ENCODE measurements around the gene CCL19. TPM values are rescaled to one million over a fixed set of nuclear protein-coding genes. Genes with fewer than 3 reads are reported as not detected.

Gene CCL19
- total and polyA plus RNA-seq, 2 experiments from 2014 or later = not detected

- H3K4me3 ChIP-seq = peak overlapping the region; percentile 77
- peak overlapping the region; percentile 99 for H2AFZ ChIP-seq
- no peak overlapping the region for H3K27ac ChIP-seq (ENCODE audit: low read depth)
- Mint-ChIP-seq H3K4me1 (peaks cover 5% of the 10 kb centered on the region; the same call in 2 of the 3 replicates), H3K27ac (no peak overlapping the region), H3K4me3 (peak overlapping the region; percentile 65), H3K27me3 (ENCODE audit: insufficient read depth, low read depth, poor library complexity) (peaks cover 27% of the 10 kb centered on the region), H3K9me3 (peaks cover 6% of the 10 kb centered on the region; the same call in 2 of the 3 replicates), H3K36me3 (ENCODE audit: low read depth) (no peaks in the 10 kb centered on the region; the same call in 2 of the 3 replicates)
- peaks cover 35% of the 10 kb centered on the region for H3K27me3 ChIP-seq (ENCODE audit: insufficient read depth)
- H3K36me3 ChIP-seq (ENCODE audit: insufficient read depth) = no peaks in the 10 kb centered on the region
- H3K79me2 ChIP-seq (replicated peaks; ENCODE audit: insufficient read depth) = no peaks in the 10 kb centered on the region
- no peaks in the 10 kb centered on the region; the same call in 1 of the 2 replicates for H4K20me1 ChIP-seq (replicated peaks; ENCODE audit: insufficient read depth)
- H3K4me1 ChIP-seq (ENCODE audit: insufficient read depth) = peaks cover 4% of the 10 kb centered on the region; the same call in 1 of the 2 replicates
- no peaks in the 10 kb centered on the region for H3F3A ChIP-seq (replicated peaks; ENCODE audit: low read depth)
- peak overlapping the region; percentile 93 for H3K4me2 ChIP-seq
- peak; percentile 81 for DNase-seq (ENCODE audit: low spot score)
- ATAC-seq = peak; percentile 81
- TF ChIP-seq, protein P1, sequence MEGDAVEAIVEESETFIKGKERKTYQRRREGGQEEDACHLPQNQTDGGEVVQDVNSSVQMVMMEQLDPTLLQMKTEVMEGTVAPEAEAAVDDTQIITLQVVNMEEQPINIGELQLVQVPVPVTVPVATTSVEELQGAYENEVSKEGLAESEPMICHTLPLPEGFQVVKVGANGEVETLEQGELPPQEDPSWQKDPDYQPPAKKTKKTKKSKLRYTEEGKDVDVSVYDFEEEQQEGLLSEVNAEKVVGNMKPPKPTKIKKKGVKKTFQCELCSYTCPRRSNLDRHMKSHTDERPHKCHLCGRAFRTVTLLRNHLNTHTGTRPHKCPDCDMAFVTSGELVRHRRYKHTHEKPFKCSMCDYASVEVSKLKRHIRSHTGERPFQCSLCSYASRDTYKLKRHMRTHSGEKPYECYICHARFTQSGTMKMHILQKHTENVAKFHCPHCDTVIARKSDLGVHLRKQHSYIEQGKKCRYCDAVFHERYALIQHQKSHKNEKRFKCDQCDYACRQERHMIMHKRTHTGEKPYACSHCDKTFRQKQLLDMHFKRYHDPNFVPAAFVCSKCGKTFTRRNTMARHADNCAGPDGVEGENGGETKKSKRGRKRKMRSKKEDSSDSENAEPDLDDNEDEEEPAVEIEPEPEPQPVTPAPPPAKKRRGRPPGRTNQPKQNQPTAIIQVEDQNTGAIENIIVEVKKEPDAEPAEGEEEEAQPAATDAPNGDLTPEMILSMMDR (conservative IDR thresholded peaks at IDR 0.05; ENCODE audit: low read depth in 2 of 2) = peak; percentile 96
- no peak for TF ChIP-seq ETS1 (IDR thresholded peaks at IDR 0.05)
- no peaks in the 10 kb centered on the region for H3K9me2 ChIP-seq (ENCODE audit: insufficient read depth)
Observed at GRCh38 chr9:34701769-34702736, 11.0 kb upstream of the CCL19 start.

GRCh38 chr9:34701023-34701768 is 10.1 kb upstream of the CCL19 start:
- peaks cover 35% of the 10 kb centered on the region for H3K27me3 ChIP-seq (ENCODE audit: insufficient read depth)
- H3K79me2 ChIP-seq (replicated peaks; ENCODE audit: insufficient read depth) = no peaks in the 10 kb centered on the region
- peak overlapping the region; percentile 77 for H3K4me3 ChIP-seq
- H3K27ac ChIP-seq (ENCODE audit: low read depth) = no peak overlapping the region
- peaks cover 4% of the 10 kb centered on the region; the same call in 1 of the 2 replicates for H3K4me1 ChIP-seq (ENCODE audit: insufficient read depth)
- H3K9me2 ChIP-seq (ENCODE audit: insufficient read depth) = no peaks in the 10 kb centered on the region
- peak; percentile 95 for ATAC-seq
- TF ChIP-seq POLR2AphosphoS5 (IDR thresholded peaks at IDR 0.05; ENCODE audit: low read depth) (no peak; the same call in 1 of the 2 replicates), CREB1 (CRISPR knock-in tag; IDR thresholded peaks at IDR 0.05; ENCODE audit: low read depth) (0 out of 2 replicates have a peak, but pooled peaks have one; percentile 30)
- TF ChIP-seq, protein P1 (conservative IDR thresholded peaks at IDR 0.05; ENCODE audit: low read depth in 2 of 2) = peak; percentile 76 to 97
- H4K20me1 ChIP-seq (replicated peaks; ENCODE audit: insufficient read depth) = no peaks in the 10 kb centered on the region; the same call in 1 of the 2 replicates
- Mint-ChIP-seq H3K27me3 (ENCODE audit: insufficient read depth, low read depth, poor library complexity) (peaks cover 27% of the 10 kb centered on the region), H3K9me3 (peaks cover 6% of the 10 kb centered on the region; the same call in 2 of the 3 replicates), H3K27ac (no peak overlapping the region), H3K36me3 (ENCODE audit: low read depth) (no peaks in the 10 kb centered on the region; the same call in 2 of the 3 replicates), H3K4me3 (peak overlapping the region; percentile 74), H3K4me1 (peaks cover 5% of the 10 kb centered on the region; the same call in 2 of the 3 replicates)
- H3K36me3 ChIP-seq (ENCODE audit: insufficient read depth) = no peaks in the 10 kb centered on the region
- peak overlapping the region; percentile 99 for H2AFZ ChIP-seq
- H3F3A ChIP-seq (replicated peaks; ENCODE audit: low read depth) = no peaks in the 10 kb centered on the region
- H3K4me2 ChIP-seq = peak overlapping the region; percentile 93
- DNase-seq (ENCODE audit: low spot score) = peak; percentile 88

Measured in GM23338 (cell line).